Adrenal gland (tissue), 12 donors: Measurements from ENCODE around the gene ALDH18A1. TPM values are rescaled to one million over a fixed set of nuclear protein-coding genes. Genes with fewer than 3 reads are reported as not detected.
A peak's percentile ranks its signal among the peaks of the same experiment; 100 is the strongest.

Source experiments
- DNase-seq, 7 donors: peaks; one replicate each; pipeline ENCODE4 v3.0.0-alpha.2; 2019 to 2020
- H3K27ac ChIP-seq, 5 donors: fragments of 200-600 bp; sonication (generic) in 4 of 5; 1 replicate in 3 of 5; 2 replicates in 2 of 5; pipeline versions ENCODE4 v1.5.1 to v1.8.0; 2016 to 2020; ENCODE audit warnings: mild to moderate bottlenecking in 1 of 5
- H3K27me3 ChIP-seq: fragments of 200-600 bp; 2 replicates; pipeline ENCODE4 v1.8.0; 2021
- H3K36me3 ChIP-seq, 2 donors: fragments of 200-600 bp; replicated peaks in 1 of 2; 1 replicate in 1 of 2; 2 replicates in 1 of 2; pipeline versions ENCODE4 v1.5.1 to v1.8.0; 2018 to 2022
- H3K4me1 ChIP-seq, 2 donors: fragments of 200-600 bp; replicated peaks in 1 of 2; 1 replicate in 1 of 2; 2 replicates in 1 of 2; pipeline versions ENCODE4 v1.5.1 to v1.8.0; 2018 to 2021
- H3K4me3 ChIP-seq, 4 donors: fragments of 200-600 bp; sonication (generic) in 3 of 4; one replicate each; pipeline ENCODE4 v1.5.1; 2016 to 2018
- H3K9me3 ChIP-seq, 3 donors: fragments of 200-600 bp; sonication (generic) in 1 of 3; replicated peaks in 1 of 3; 1 replicate in 2 of 3; 2 replicates in 1 of 3; pipeline versions ENCODE4 v1.5.1 to v1.8.0; 2016 to 2021
- POLR2A ChIP-seq, 2 donors: fragments of 450-650 bp; IDR thresholded peaks; one replicate each; pipeline ENCODE4 v1.6.1; 2017; ENCODE audit warnings: antibody characterized with exemption in 2 of 2, mild to moderate bottlenecking in 2 of 2, moderate library complexity in 1 of 2
- WGBS, 4 donors: extraction: QIAGEN DNeasy Blood & Tissue Kit in 2 of 4; methylation state at CpG; one replicate each; pipeline versions ENCODE4 v1.1.5 to v1.1.7; 2013 to 2017; 5-methylcytosine and 5-hydroxymethylcytosine counted together
- intact Hi-C, 2 donors: fragments of 100-400 bp; cut with DNase I; formaldehyde crosslinking; loops; one replicate each; pipeline versions ENCODE4 v1.14.1 to v1.15.0; 2022 to 2023
- polyA plus RNA-seq, 3 donors: library from polyadenylated mRNA; stranded (reverse); fragments of 200-250 nt in 2 of 3; fragments of 350-450 nt in 1 of 3; fragmentation: Illumina TruSeq in 1 of 3; extraction: RNeasy Lipid Tissue Mini Kit (QIAGEN cat#74804) in 1 of 3; gene quantifications; one replicate each; pipeline ENCODE4 v1.2.3, GENCODE V29; 2013 to 2014
- total RNA-seq, 9 donors: library from RNA; depleted of rRNA in 4 of 9; stranded (reverse); fragments of >200 nt in 4 of 9; fragments of 120-200 nt in 1 of 9; fragmentation: NEBNext Ultra II Directional in 1 of 9; extraction: Animal tissue kit (Norgen Biotek cat#: 25700) in 1 of 9; gene quantifications; one replicate each; pipeline versions ENCODE4 v1.1.0 to v1.2.4, GENCODE V29; 2013 to 2023
- TF ChIP-seq, protein P1 (sequence below), 6 experiments: fragments of 450-650 bp in 4 of 6; fragments of 200-600 bp in 2 of 6; sonication (generic) in 1 of 6; IDR thresholded peaks; 1 replicate in 5 of 6; 2 replicates in 1 of 6; pipeline versions ENCODE4 v1.5.1 to v1.8.0; 2016 to 2021; ENCODE audit warnings: antibody characterized with exemption in 6 of 6, mild to moderate bottlenecking in 2 of 6, moderate library complexity in 1 of 6
- donor health status: healthy with polysubstance abuse.
- donor health status: Bipolar disorder and iron deficiency.
- donor health status: DM: yes; HTN: yes; CAD: no.
- donor health status: DM: no; HTN: no; CAD: no.
- donor health status: DM: no; HTN: no; CAD: no.
- donor health status: DM: yes; HTN: yes; CAD: no.

ALDH18A1 gene
- total and polyA plus RNA-seq, 12 donors, result 16.4 to 52.7 (median 39.8) TPM

DNA sequence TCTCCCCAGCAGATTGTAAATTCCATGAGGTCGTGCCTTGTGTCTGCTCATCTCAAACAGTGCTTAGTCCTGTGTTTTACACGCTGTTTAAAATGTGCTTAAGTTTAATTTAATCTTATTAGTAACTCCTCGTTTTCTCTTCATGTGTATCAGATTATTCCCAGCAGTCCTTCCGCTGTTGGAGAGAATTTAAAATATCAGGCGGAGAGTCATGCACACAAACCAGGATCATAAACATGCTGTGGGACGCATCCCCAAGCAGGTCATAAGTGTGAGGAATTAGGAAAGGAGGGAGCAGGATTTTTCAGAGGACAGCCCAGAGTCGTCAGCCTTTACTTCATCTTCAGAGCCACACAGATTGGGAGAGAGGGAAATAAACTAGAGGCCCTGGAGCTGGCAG is 91.2 kb downstream of the ALDH18A1 start:
- no peak for DNase-seq
- TF ChIP-seq POLR2A (IDR thresholded peaks at IDR 0.05), result no peak
- TF ChIP-seq, protein P1, sequence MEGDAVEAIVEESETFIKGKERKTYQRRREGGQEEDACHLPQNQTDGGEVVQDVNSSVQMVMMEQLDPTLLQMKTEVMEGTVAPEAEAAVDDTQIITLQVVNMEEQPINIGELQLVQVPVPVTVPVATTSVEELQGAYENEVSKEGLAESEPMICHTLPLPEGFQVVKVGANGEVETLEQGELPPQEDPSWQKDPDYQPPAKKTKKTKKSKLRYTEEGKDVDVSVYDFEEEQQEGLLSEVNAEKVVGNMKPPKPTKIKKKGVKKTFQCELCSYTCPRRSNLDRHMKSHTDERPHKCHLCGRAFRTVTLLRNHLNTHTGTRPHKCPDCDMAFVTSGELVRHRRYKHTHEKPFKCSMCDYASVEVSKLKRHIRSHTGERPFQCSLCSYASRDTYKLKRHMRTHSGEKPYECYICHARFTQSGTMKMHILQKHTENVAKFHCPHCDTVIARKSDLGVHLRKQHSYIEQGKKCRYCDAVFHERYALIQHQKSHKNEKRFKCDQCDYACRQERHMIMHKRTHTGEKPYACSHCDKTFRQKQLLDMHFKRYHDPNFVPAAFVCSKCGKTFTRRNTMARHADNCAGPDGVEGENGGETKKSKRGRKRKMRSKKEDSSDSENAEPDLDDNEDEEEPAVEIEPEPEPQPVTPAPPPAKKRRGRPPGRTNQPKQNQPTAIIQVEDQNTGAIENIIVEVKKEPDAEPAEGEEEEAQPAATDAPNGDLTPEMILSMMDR (IDR thresholded peaks at IDR 0.05), result no peak
- WGBS, 4 donors, result 76 to 86% (median 82%) methylated on average over 7 of the region's 7 CpGs
- H3K4me3 ChIP-seq, result no peak overlapping the region
- no peak overlapping the region for H3K27ac ChIP-seq
- H3K36me3 ChIP-seq, result no peaks in the 10 kb centered on the region
- H3K27me3 ChIP-seq, result no peaks in the 10 kb centered on the region
- intact Hi-C loops, result no loop called here
- H3K9me3 ChIP-seq, result no peaks in the 10 kb centered on the region
- peaks cover 0 to 4% of the 10 kb centered on the region in 2 donors for H3K4me1 ChIP-seq

DNA sequence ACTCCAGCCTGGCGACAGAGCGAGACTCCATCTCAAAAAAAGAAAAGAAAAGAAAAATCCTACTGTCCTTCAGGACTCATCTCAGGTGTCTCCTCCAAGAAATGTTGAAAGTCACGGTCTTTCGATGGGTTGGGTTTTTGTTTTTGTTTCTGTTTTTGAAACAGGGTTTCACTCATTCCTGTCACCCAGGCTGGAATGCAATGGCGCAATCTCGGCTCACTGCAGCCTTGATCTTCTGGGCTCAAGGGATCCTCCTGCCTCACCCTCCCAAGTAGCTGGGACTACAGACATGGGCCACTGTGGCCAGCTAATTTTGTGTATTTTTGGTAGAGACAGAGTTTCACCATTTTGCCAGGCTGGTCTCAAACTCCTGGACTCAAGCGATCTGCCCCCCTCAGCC is 92.2 kb downstream of the ALDH18A1 start:
- WGBS, 4 donors, result 87 to 96% (median 91%) methylated on average over 7 of the region's 7 CpGs
- DNase-seq, result no peak
- Histone ChIP-seq H3K36me3 (no peaks in the 10 kb centered on the region), H3K9me3 (no peaks in the 10 kb centered on the region), H3K27ac (no peak overlapping the region), H3K4me1 (peaks cover 0 to 4% of the 10 kb centered on the region in 2 donors), H3K4me3 (no peak overlapping the region), H3K27me3 (no peaks in the 10 kb centered on the region)
- TF ChIP-seq POLR2A (IDR thresholded peaks at IDR 0.05), result no peak
- intact Hi-C loops, result no loop called here

DNA sequence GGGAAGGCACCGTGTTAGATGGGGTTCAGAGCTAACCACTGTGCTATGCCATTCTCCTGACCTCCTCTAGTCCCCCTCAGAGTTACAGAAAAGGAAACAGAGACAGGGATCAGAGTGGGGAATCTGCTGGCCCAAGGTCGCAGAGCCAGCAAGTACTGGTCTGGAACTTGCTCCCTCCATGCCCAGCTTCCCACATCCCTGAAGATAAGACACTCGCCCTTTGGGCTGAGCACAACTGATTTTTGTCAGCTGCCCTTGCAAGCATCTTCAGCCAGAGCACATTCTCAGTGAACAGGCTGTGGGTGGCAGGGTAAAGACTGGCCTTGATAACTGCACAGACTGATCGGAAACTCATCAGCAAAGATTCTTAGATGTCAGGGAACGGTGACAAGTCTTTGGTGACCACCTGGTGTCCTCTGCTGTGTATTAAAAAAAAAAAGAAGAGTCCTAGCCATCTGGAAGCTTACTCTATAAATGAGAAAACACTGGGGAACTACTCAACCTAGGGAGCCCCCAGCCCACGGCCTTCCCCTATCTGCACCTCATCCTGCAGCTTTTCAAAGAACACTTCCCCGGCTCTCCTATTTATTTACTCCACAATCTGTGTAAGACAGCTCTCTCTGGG is 94.1 kb downstream of the ALDH18A1 start:
- H3K27me3 ChIP-seq, result no peaks in the 10 kb centered on the region
- H3K27ac ChIP-seq, result no peak overlapping the region
- DNase-seq, result peak in 1 of 7 donors; percentile 19
- no peak overlapping the region for H3K4me3 ChIP-seq
- no peaks in the 10 kb centered on the region for H3K36me3 ChIP-seq
- peaks cover 0 to 4% of the 10 kb centered on the region in 2 donors for H3K4me1 ChIP-seq
- 57 to 61% (median 60%) methylated on average over 7 of the region's 7 CpGs for WGBS, 4 donors
- H3K9me3 ChIP-seq, result no peaks in the 10 kb centered on the region
- no peak for TF ChIP-seq POLR2A (IDR thresholded peaks at IDR 0.05)
- TF ChIP-seq, protein P1 (IDR thresholded peaks at IDR 0.05), result no peak
- intact Hi-C loops, result no loop called here

DNA sequence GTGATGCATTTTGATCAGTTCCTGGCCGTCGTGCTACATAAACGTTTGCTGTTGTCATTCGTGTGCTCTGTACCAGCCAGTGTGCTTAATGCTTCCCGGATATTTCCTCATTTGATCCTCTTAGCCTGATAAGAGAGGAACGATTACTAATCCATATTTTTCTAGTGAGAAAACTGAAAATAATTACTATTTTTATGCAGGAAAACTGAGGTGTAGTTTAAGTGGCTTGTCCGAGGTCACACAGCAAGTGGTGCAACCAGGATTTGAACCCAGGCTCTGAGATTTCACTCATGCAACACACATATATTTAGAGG is 94.7 kb downstream of the ALDH18A1 start:
- DNase-seq, result no peak
- no peak for TF ChIP-seq POLR2A (IDR thresholded peaks at IDR 0.05)
- TF ChIP-seq, protein P1 (IDR thresholded peaks at IDR 0.05), result no peak
- peaks cover 0 to 4% of the 10 kb centered on the region in 2 donors for H3K4me1 ChIP-seq
- no peak overlapping the region for H3K27ac ChIP-seq
- no peaks in the 10 kb centered on the region for H3K36me3 ChIP-seq
- H3K9me3 ChIP-seq, result no peaks in the 10 kb centered on the region
- peak overlapping the region in 1 of 4 donors; percentile 92 for H3K4me3 ChIP-seq
- intact Hi-C loops, result no loop called here
- no peaks in the 10 kb centered on the region for H3K27me3 ChIP-seq
- WGBS, 4 donors, result 42 to 47% (median 46%) methylated on average over 7 of the region's 7 CpGs
